HG03342 (cell line): ENCODE measurements around the gene CFAP69.

Experiments used
- ATAC-seq: cut with Tn5 transposase; IDR thresholded peaks from one replicate; pipeline ENCODE4 v1.9.1; 2021; ENCODE audit warnings: mild to moderate bottlenecking, moderate library complexity; ENCODE audit not compliant: unreplicated experiment

CFAP69 gene

DNA sequence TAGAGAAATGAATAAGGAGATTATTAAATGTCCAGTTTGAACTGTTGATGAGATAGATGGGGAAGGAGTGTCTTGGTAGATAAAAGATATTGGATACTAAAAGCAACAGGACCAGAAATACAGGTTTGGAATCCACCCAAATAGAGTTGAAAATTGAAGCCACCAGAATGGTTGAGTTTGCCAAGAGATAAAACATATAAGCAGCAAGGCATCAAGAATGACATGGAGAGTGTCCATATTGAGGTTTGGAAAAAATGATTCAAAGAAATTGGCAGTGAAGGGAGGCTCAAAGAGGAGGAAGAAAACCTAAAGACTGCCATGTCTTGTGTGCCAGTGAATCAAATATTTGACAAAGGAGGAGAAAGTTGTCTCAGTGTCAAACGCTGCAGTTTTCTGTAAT is 24.2 kb downstream of the CFAP69 start:
- no peak for ATAC-seq

DNA sequence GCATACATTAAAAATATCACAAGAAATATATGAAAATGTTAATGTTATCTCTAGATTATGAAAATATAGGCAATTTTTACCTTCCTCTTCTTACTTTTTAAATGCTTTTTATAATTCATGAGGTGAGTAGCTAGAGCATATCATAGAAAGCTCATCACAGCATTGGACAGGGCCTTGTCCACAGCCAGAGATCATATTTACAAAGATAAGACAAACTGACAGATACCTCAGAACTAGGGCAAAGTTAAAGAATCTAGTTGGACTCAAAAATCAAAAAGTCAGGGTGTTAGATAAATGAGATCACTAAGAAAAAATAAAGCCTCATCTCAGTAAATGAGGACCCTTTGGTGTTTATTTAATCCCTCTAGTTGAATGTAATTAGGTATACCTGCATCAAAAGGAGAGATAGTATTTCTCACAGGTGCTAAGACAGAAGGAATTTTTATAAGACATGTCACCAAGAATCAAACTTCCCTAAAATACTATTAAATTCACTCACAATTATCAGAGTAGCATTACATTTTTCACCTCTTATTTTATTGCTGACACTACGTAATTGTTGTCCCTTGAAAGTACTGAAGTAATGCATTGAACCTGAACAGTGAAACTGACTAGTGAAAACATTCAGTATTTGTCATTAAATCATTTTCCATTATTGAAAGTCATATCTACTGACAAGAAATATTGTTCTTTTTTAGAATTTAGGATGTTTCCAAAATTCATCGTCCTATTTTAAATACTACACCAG is 25.6 kb downstream of the CFAP69 start:
- no peak for ATAC-seq

DNA sequence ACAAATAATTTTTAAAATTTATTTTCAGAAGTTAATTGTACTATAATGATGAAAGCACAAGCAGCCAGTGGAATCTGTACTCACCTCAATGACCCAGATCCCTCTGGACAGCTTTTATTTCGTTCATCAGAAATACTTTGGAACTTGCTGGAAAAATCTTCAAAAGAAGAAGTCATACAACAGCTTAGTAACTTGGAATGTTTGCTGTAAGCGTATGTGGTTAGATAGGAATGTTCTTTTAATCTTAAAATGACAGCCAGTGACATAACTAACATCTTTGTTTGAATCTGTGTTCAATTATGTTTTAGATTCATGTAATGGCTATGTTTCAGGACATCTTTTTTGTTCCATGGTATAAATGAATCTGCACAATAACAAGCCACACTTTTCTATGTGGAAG is 26.8 kb downstream of the CFAP69 start:
- no peak for ATAC-seq

DNA sequence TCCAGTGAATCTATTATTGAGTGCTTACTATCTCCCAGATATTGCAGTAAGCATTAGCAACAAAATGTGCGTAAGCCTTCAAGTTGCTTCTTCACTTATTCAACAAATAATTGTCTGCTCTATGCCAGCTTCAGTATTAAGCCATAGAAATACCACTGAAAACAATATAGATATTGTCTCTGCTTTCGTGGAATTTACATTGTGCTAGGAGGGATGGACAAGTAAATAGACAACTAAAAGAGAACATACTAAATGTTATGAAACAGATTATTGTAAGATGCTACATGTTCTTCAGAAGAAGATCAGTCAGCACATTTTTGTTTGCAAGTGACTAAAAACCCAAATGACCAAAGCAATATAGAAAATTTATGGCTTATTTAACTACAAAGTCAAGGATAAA is 27.3 kb downstream of the CFAP69 start:
- no peak for ATAC-seq

GRCh38 chr7:90274161-90274560 is 29.2 kb downstream of the CFAP69 start:
- no peak for ATAC-seq

DNA sequence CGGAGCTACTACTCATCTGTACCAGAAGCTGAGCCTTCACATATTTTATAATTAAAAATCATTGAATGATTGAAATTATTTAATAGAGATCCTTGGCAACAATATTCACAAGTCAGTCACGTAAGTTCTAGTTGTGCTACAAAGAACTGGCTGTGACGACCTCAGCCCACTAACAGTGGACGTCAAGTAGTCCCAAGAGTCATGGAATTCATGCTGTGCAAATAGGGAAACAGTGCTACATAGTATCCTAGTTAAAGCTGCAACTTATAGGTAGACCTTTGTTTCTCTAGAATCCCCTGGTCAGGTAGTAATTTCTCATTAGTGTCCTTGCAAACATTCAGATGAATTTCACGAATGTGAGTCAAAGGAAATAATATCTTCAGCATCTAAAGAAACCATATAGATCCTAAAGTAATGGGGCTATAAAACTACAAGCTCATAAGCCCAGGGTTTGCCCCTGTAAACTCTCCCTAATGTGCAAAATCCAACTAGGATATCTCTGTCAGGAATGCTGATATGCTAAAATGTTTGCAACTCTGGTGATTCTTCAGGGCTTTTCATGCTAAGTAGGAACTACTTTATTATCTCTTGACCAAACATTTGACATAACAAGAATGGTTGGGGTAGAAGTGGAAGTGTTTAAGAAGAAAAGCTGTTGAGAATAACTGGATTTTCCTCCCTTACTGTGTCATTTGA is 31.2 kb downstream of the CFAP69 start:
- no peak for ATAC-seq

- ATAC-seq: no peak
These were observed 43.2 kb downstream of the CFAP69 start for GRCh38 chr7:90288154-90288553.

- ATAC-seq: no peak
These were observed 45.5 kb downstream of the CFAP69 start for GRCh38 chr7:90290244-90291113.

GRCh38 chr7:90298145-90299038 is 53.4 kb downstream of the CFAP69 start:
- ATAC-seq: peak; percentile 91

- ATAC-seq: no peak
These were observed 58.3 kb downstream of the CFAP69 start for GRCh38 chr7:90303241-90303640.

- no peak for ATAC-seq
These were observed 64.9 kb downstream of the CFAP69 start for GRCh38 chr7:90309872-90310271.

DNA sequence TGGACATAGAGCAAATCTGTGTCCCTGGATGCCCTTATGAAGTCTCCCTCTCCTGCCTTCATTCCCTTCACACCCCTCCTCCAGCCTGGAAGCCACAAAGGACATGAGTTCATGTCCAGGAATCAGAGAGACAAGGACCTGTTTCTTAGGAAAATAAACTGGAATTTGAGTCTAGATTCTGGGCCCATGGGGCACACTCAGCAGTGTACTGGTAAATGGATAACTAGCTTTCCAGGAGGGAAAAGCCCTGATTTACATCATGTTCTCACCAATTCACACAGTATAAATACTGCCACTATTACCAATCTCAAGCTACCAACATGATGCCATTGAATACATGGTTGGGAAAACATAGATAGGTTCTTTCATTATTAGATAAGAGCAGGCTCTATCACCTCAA is 66.2 kb downstream of the CFAP69 start:
- no peak for ATAC-seq

- ATAC-seq: no peak
These were observed 67.8 kb downstream of the CFAP69 start for GRCh38 chr7:90312745-90313144.

DNA sequence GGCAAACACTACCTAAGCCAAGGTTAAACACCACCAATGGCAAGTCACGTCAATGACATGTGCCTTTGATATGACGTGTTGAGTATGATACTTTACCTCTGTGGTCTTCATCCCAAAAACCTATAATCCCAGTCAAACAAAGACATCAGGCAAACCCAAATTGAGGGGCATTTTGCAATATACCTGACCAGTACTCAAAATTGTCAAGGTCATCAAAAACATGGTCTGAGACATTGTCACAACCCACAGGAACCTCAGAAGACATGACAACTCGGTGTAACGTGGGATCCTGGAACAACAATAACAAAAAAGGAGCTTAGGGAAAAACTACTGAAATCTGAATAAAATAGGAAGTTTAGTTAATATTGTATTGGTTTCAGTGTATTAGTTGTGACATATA is 68.9 kb downstream of the CFAP69 start:
- no peak for ATAC-seq

- no peak for ATAC-seq
These were observed 75.0 kb downstream of the CFAP69 start for GRCh38 chr7:90320014-90320413.

GRCh38 chr7:90320418-90320800 is 75.4 kb downstream of the CFAP69 start:
- ATAC-seq: no peak

DNA sequence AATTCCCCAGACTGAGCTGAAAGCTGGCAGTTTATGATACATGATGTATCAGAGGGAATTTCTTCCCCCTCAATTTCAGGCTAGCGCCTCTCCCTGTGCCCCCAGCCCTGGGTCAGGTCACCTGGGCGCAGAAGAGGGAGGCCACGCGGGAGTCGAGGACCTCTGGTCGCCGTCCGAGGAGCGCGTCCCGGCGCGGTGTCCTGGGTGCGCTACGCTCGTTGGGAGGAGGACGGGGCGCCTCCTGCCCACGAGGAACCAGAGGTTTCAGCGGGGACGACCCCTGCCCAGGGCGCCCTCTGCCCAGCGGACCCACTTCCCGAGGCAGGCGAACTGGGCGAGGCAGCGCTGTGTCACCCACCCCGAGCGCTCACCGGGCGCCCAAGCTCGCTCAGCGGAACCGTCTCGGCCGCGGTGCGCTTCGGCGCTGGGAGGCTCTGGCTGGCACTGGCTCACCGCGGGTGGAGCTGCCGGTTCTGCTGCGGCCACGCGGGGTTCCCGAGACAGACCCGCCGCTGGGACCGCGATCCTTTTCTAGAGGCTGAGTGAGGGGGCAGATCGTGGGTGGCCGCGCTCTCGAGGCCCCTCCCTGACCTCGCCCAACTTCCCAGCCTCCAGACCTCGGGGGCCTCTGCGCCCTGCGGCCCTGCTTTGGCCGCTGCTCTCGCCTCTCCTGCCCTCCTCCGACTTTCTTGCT is 76.0 kb downstream of the CFAP69 start, which contains the start of gene FAM237B:
TSS of gene FAM237B (minus strand) at position 504 of the 694 bp plus-strand sequence. CDS start 1,556 bp downstream, outside the sequence.
- no peak for ATAC-seq

- no peak for ATAC-seq
These were observed 77.9 kb downstream of the CFAP69 start for GRCh38 chr7:90322837-90323236.

DNA sequence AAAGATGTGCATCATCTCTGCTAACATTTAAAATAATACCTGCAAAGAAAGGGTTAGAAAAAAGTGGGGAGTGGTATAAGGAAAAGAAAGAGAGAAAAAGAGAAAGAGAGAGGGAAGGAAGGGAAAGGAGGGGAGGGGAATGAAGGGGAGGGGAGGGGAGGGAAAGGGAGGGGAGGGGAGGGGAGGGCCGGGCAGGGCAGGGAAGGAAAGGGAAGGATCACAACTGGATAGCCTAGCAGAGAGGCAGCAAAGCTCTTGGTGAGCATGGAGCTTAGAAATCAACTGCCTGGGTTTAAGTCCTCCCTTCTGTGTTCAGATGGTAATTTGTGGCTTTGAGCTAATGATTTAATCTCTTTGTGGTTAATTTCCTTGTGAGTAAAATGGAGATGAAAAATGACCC is 81.5 kb downstream of the CFAP69 start:
- ATAC-seq: no peak
